Left renal pelvis (tissue), 4 donors: ENCODE measurements around the gene EXTL1. TPM values are rescaled to one million over a fixed set of nuclear protein-coding genes. Genes with fewer than 3 reads are reported as not detected.
A peak's percentile ranks its signal among the peaks of the same experiment; 100 is the strongest.

Source experiments
- DNase-seq, 4 donors: peaks; one replicate each; pipeline ENCODE4 v3.0.0-alpha.2; 2013; ENCODE audit warnings: low read depth in 4 of 4, low spot score in 3 of 4
- polyA plus RNA-seq, 4 donors: library from polyadenylated mRNA; unstranded; fragments of 120-200 nt; gene quantifications; one replicate each; pipeline ENCODE4 v1.2.1, GENCODE V29; 2013; ENCODE audit not compliant: insufficient read length in 4 of 4

The EXTL1 gene
- polyA plus RNA-seq, 4 donors, result 1.2 to 2.2 (median 1.9) TPM

DNA sequence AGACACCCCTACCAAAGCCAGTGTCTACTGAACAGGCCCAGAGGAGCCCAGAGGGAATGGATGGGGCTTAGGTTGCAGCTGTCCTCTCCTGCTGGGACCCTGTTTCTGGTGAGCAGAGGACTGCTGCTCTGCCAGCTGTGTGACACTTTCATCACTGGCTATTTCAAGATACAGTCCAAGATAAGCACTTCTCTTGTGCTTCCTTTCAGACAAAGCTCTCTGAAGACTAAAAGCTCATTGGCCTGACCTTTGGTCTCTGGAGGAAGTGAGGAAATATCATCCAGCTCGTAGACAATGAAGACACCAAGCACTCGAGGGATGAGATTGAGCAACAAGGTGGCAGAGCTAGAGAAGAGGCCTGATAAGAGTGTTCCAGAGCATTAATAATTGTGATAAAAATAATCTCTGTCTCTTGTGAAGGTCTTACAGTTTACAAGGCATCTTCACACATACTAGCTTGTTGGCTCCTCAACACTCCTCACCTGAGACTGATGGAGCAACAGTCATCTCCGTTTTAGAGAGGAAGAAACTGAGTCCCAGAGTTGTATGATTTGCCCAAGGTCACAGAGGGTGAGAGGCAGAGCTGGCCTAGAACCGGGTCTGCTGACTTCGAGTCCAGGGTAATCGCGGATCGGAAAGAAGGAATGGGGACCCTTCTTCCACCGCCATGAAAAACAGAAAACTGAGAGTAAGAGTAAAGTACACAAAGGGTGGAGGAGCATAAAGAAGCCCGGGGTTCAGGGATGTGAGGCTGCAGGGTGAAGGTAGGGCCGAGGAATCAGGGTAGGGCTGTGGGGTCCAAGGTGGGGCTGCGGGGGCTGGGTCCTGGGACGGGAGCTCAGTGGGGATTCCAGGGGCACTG, 24.4 kb upstream of the EXTL1 start:
- DNase-seq, result no peak

DNA sequence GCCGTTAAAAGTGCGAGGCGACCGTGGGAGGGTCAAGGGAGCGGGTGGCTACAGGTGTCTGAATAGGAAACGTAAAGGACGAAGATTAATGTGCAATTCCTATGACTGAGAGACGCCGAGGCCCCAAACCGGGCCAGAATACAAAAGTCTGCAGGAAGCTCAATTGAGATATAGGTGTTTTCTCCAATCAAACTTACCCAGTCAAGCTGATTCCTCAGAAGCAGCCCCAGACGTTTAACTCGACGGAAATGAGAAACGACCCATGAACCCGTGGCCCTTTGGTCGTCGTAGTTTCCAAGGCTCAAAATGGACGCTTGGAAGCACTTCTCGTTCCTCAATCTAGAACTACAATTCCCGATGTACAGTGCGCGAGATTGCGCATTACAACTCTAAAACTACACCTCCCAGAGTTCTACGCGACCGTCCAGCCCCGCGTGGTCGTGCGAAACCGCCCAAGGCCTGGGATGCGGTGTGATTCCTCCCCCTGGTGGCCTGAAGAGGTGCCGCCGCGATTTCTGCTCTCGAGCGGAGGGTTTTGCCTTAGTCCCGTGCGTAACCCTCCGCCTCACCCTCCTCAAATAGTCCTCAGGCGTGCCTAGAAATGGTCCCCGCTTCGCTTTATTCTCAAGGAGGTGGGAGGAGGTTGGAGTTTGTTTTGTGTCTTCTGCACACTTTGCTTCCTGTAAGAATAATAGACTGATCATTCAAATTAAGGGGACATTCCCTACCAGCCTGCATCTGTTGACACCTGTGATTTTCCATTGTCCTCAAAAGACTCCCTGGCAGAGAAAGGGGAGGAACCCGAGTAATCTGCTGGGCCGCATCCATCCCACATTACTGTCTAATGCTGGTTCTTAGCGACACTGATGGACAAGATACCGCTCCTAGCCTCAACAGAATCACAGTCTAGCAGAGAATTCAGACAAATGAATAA, 23.5 kb upstream of the EXTL1 start, which contains the start of gene PAFAH2:
PAFAH2 (minus strand) TSS at position 236 of the 934 bp plus-strand sequence. CDS start 7,247 bp downstream, outside the sequence.
- DNase-seq, result peak; percentile 99 to 100 (median 99)

DNA sequence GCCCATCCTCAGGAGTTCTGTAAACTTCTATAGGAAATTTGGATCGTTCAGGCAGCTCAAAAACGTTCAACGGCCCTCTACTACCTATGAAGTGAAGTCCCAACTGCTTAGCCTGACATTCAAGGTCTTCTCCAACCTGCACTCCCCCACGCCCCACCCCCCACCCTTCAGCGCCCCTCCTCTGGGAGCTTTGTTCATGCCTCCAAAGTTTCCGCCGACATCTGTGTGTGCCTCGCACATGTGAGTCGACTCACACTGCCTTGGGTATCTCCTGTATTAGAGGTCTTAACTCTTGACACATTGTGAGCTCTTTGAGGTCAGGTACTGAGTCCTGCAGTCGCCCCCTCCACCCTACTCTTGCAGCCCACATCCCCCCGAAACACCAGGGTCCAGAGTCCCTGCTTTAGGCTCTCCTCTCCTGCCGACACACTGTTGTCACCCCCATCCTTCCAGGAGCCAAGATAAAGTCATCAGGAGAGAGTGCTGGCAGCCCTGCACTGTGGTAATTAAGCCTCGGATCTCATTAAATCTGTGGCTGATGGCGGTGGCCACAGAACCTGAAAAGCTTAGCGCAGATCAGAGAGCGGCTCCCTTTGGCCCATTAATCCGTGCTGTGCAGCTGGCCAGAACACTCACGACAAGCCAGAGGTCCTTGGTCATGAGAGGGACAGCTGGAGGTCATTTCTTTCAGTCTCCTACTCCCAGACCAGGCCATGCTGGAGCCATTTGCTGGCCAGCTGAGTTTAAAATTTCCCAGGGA, 22.4 kb upstream of the EXTL1 start:
- no peak for DNase-seq

DNA sequence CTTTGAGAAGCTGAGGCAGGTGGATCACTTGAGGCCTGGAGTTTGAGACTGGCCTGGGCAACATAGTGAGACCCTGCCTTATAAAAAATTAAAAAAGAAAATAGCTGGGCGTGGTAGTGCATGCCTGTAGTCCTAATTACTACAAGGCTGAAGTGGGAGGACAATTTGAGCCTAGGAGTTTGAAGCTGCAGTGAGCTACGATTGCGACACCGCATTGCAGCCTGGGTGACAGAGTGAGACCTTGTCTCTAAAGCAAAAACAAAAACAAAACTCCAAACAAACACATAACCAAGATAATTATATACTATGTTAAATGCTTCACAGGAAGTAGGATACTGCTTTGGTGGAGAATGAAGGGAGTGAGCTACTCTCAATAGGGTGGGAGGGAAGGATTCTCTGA, 18.3 kb upstream of the EXTL1 start:
- no peak for DNase-seq

DNA sequence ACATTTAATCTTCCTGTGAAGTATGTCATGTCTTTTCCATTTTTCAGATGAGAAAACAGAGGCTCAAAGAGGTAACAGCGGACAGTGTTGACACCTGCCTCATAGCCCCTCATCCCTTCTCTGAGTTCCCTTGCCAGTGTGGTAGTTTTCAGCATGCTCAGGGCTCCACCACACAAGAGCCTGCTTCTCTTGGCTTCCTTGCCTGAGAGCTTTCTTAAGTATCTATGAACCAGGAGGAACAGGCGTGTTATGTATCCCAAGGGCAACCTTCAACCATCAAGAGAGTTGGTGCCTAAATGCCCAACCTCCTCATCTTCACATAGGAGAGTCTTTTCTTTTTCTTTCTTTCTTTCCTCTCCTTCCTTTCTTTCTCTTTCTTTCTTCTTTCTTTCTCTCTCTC, 17.8 kb upstream of the EXTL1 start:
- DNase-seq, result no peak

DNA sequence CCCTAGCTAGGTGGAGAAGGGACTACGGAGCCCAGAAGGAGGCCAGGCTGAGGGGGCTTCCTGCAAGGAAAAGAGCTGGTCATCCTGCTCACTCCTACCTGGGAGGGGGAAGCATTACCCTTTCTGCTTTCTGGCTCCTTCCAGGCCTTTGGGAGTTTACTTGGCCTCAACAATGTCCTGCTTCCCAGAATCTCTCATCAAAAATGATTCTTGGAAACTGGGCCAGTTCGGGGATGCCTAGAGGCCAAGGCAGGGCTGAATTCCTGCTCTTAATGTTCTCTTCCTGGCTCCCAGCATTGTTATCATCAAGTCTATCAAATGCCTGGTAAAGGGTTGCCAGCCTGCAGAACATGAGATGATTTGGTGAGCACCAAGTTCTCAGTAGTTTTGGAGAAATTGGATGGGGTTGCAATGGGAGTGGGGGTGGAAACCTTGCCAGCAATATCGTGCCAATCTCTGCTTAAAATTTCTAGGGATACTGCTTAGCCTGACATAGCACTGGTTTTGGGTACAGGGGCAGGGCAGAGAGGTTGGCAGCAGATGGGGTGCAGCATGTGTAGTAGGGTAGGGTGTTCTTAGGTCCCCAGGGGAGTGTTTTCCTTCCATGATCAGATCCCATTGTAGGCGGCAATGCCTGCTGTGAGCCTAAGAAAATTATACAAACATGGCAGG, 16.0 kb upstream of the EXTL1 start:
- DNase-seq, result no peak

DNA sequence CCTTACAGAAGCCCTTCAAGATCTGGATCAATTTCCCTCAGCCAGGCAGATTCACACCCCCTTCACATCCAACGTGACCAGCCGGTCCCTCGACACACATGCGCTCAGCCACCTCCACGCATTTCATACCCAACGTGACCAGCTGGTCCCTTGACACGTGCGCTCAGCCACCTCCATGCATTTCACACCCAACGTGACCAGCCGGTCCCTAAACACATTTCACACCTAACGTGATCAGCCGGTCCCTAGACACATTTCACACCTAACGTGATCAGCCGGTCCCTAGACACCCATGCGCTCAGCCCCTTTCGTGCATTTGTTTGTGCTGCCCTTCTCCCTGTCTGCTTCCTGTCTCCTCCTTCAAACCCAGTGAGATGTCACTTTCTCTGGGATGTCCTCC, 14.9 kb upstream of the EXTL1 start:
- no peak for DNase-seq

DNA sequence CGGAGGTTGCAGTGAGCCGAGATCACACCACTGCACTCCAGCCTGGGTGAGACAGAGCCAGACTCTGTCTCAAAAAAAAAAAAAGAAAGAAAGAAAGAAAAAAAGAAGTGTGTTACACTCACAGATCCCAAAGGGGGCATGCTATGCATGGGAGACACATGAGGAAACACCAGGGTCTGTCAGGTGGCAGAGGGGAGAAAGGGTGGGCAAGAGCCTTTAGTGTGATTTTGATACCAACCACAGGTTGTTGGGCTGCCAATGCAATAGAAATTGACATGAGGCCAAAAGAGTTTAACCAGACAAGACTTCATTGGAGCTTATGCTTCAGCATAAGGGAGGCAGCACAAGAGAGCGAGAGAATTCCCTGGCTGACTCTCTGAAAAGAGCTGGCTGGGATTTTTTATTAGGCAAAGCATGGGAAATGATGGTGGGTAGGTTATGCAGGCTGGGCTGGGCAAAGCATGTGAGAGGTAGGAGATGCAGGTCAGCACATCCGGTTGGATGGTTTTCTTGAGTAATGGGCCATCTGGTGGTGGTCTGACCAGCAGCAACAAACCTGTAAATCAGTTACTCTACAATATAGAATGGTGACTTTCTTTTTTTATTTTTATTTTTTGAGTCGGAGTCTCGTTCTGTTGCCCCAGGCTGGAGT, 11.7 kb upstream of the EXTL1 start:
- no peak for DNase-seq

DNA sequence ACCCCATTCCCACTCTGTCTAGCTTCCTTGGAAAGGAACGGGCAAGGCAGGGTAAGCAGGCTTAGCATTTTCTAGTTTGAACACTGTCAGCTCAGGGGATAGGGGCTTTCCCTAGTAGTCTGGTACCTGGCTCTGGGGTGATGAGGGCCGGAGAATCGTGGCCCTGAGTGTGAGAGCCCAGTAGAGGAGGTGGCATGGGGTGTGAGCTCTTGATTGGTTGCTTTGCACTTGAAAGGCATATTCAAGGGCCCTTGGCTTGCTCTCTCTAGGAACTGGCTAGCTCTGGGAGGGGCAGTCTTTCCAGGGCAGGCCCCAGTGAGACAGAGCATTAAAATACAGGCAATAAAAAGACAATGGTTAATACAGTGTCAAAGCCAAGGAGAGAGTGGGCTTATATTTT, 10.8 kb upstream of the EXTL1 start:
- DNase-seq, result no peak

DNA sequence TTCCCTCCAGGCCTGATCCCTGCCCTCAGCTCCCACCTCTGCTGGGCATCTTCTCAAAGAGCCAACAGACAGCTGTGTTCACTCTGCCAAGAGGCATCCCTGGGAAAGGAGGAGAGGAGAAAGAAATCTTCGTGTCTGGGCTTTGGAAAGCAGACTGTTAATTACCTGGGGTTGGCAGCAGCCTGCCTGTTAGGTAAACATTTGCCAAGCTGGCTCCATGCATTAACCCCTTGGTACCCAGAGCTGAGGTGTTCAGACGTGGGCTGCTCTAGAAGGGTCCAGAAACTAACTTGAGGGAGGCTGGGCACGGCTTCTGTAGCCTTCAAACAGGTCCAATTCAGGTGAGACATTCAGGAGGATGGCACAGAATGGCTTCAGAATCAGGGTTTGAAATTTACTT, 8.7 kb upstream of the EXTL1 start:
- DNase-seq, result no peak

DNA sequence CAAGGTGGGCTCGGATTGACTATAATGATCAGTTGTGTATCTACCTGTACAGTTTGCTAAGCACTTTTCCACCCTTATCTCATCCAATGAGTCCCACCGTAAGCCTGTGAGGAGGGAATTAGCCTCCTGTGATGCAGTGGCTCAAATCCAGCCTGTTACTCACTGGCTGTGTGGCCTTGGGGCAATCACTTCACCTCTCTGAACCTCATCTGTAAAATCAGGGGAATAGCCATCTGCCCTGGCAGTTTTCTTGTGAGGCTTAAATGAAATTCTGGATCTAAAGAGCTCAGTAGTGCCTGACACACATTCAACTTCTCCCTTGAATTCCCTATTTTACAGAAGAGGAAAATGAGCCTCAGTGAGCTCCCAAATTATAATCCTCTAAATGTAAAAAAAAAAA, 7.4 kb upstream of the EXTL1 start:
- DNase-seq, result no peak

DNA sequence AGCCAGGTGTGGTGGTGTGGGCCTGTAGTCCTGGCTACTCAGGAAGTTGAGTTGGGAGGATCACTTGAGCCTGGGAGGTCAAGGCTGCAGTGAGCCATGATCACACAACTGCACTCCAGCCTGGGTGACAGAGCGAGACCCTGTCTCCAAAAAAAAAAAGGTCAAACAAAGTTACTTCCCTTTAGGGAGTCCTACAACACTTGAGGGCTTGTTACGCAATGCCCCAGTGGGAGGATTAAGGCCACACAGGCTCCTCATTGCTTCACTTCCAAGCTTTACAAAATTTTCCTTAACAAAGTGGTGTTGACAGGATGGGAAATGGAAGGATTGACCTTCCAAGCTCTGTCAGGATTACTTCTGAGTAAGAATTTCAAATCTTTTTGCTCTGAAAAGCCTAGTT, 6.2 kb upstream of the EXTL1 start:
- DNase-seq, result no peak

DNA sequence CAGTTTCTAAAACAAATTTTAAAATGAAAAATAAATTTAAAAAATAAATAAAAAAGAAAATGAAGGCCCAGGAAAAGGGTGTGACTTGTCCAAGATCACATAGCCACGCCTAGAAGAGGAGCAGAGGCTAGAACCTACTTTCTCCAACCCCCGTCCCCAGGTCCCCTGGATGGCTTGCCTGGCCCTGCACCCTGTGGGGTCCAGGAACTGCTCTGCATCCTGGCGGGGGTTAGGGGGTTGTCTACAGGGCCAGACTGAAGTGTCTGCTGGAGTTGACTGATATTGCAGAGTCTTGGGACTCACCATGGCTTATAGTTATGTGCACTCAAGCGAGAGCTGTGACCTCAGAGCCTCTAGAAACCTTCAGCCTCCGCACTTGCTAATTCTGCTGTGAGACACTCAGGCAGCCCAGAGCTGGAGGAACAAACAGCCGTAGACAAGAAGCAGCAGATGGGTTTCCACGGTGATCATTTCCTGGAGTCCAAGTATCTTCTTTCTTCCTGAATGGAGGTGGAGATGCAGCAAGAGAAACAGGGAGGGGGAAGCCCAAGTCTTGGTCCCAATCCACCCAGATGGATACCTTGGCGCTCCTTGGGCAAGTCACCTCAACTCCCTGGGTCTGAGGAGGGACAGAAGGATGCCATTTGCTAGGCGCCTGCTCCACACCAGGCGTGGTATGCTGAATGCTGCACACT, 5.2 kb upstream of the EXTL1 start:
- DNase-seq, result no peak

DNA sequence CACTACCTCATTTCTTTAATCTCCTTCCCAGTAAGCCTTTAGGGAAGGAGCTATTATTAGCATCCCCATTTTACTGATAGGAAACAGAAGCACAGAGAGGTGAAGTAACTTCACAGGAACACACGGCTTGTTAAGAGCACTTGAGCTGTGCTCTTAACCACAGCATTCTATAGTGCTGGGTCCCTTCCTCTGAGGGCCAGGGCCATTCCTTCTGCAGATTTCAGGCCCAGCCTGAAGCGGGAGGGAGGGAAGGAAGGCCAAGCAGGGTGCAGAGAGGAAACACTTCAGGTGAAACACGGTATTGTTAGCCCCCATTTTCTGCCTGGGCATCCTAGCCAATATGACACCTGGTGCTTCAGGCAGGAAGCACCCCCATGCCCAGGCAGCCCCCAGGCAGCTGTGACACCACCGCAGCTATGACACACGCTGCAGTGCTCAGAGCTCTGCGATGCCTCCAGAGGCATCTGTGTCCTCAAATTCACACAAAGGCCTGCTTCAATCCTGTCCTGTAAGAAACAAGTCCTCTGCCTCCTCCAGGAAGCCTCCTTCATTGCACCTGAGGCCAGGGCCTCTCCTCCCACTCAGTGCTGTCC, 4.5 kb upstream of the EXTL1 start:
- DNase-seq, result no peak

DNA sequence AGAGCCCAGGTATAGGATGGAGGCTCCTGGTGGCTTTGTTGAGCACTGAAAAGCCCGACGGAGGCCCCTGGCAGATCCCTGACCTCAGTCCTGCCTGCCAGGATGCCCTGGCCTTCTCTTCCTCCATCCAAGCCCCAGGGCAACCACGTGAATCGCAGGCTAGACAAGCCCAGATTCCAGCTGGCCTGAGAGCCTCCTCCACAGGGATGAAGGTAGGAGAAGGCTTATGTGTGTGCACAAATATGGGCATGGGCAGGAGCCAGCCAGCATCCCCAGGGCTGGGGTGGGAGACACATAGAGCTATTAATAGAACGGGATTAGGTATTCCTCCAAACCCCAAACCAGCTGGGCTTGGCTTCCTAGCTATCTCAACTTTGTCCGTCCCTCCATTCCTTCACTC, 4.0 kb upstream of the EXTL1 start:
- DNase-seq, result no peak

DNA sequence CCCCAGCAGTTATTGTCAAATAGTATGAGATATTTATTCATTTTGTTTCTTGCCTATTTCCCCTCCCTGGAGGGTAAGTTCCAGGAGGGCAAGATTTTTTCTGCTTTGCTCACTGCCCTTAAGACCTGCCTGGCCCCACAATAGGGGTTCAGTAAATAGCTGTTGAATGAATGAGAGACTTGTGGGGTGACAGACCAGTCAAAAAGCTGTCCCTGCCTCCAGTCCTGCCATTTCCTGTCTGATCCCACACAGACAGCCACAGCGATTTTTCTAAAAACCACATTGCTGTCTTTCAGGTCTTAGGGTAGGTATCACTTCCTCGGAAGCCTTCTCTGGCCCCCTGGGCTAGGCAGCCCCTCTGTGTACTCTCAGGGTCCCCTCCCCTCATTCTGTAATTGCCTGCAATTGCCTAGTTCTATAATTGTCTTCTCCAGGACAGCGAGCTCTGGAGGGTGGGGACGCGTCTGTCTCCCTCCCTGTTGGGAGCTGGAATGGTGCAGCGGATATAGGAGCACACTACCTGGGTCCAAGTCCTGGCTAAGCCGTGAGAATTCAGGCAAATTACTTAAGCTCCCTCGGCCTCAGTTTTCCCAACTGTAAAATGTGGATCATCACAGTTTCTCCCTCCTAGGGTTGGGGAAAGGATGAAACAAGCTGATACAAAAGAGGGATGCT, 1.8 kb upstream of the EXTL1 start:
- no peak for DNase-seq

DNA sequence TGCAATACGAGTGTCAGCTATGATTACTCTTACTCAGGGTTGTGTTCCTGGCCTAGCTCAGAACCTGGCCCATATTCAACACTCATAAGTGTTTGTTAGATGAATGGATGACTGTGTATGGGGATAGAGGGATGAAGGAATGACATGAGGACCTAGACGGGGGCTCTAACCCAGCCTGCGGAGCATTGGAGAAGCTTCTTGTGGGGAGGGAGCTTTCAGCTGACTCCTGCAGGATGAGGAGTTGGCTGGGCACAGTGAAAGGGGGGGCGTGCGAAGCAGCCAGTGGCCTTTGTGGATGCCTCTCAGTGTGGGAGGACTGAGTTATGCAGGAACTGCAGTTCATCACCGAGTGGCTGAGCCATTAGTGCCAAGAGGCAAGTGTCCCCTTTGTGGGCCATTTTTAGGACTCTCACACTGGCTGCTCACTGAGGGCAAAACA, 1.2 kb upstream of the EXTL1 start:
- no peak for DNase-seq

DNA sequence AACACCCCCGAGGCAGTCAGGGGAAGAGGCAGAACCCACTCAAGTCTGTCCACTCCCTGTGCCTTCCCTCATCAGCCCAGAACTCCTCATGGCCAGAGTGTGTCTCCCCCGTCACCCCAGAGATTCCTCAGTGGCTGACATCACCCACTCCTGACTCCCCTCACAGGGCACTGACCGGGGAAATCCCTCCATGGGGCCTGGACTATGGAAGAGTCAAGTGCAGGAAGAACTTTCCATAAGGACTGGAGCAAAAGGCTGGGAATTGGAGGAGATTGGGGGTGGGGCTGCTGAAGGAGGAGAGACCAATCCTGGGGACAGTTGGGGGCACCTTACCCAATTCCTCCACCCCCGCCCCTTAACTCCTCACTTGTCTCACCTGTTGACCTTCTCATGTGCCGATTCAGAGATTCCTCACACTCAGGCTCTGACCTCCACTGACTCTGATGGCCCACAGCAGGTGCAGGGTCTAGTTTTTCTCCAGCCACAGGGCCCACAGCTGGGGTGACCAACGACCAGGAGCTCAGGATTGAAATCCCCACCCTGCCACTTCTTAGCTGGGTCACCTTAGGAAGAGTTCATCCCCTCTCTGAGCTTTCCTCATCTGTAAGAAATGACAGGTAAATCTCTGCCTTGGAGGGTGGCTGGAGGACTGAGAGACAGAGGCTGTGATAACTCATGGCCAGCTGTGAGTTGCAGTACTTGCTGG, 481 bp upstream of the EXTL1 start:
- DNase-seq, result no peak
